ENCODE results near the gene MDH1B. TPM values are rescaled to one million over a fixed set of nuclear protein-coding genes. Genes with fewer than 3 reads are reported as not detected.

Gene MDH1B
- total RNA-seq, 2 donors from 2014 or later, result 1.0 to 3.0 TPM

- no peak for TF ChIP-seq POLR2A (IDR thresholded peaks at IDR 0.05)
- WGBS, 2 donors, result 41 to 64% methylated on average over 4 of the region's 4 CpGs
- no peaks in the 10 kb centered on the region for H3K9me3 ChIP-seq
- ATAC-seq (no peak), DNase-seq (no peak)
- intact Hi-C loops (cut with DNase I), result no loop called here
- H3K27me3 ChIP-seq, result no peaks in the 10 kb centered on the region
- no peak overlapping the region for H3K4me3 ChIP-seq
- H3K27ac ChIP-seq, result no peak overlapping the region
- H3K36me3 ChIP-seq (replicated peaks in 1 of 2; ENCODE audit: insufficient read depth in 1 of 2, low read depth in 2 of 2), result no peaks in the 10 kb centered on the region
- no peaks in the 10 kb centered on the region for H3K4me1 ChIP-seq
Measured at GRCh38 chr2:206713746-206714145, 51.4 kb downstream of the MDH1B start.

DNA sequence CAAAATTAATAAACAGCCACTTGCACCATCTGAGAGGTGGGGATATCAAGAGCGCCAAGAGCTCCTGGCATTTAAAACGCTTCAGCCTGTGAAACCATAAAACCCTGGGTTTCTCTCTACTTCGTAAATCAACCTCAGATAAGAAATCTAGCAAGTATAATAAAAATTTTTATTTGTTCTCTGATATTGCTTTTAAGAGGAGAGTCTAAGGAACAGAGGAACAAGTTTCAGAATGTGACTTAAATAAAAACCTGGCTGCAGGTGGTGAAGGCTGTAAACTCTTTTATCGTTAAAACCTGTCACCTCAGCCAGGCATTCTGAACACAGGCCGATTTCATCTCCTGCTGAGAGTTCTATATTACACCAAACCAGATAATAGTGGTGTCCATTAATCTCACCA lies 56.8 kb downstream of the MDH1B start:
- intact Hi-C loops (cut with DNase I), result no loop called here
- Histone ChIP-seq H3K4me3 (no peak overlapping the region), H3K27ac (no peak overlapping the region), H3K36me3 (replicated peaks in 1 of 2; ENCODE audit: insufficient read depth in 1 of 2, low read depth in 2 of 2) (no peaks in the 10 kb centered on the region), H3K4me1 (no peaks in the 10 kb centered on the region), H3K9me3 (no peaks in the 10 kb centered on the region), H3K27me3 (no peaks in the 10 kb centered on the region)
- ATAC-seq (no peak), DNase-seq (no peak)
- WGBS, 2 donors, result 43% methylated on average over 5 of the region's 5 CpGs
- TF ChIP-seq CTCF (IDR thresholded peaks at IDR 0.05), result no peak
- TF ChIP-seq POLR2A (IDR thresholded peaks at IDR 0.05), result no peak

GRCh38 chr2:206707164-206707701 lies 57.9 kb downstream of the MDH1B start:
- H3K27ac ChIP-seq, result no peak overlapping the region
- no peak for ATAC-seq

GRCh38 chr2:206701952-206702605 lies 63.0 kb downstream of the MDH1B start:
- no peaks in the 10 kb centered on the region for H3K36me3 ChIP-seq (replicated peaks in 1 of 2; ENCODE audit: insufficient read depth in 1 of 2, low read depth in 2 of 2)
- intact Hi-C loops (cut with DNase I), result loop anchor here (5.0 kb wide), 1 partner anchor 775 kb away; no protein-coding TSS in a partner anchor
- H3K27me3 ChIP-seq, result no peaks in the 10 kb centered on the region
- ATAC-seq (no peak), DNase-seq (no peak)
- H3K9me3 ChIP-seq, result no peaks in the 10 kb centered on the region
- no peak overlapping the region for H3K4me3 ChIP-seq
- no peak overlapping the region for H3K27ac ChIP-seq
- H3K4me1 ChIP-seq, result no peaks in the 10 kb centered on the region
- WGBS, 2 donors, result 36 to 40% methylated on average over 8 of the region's 8 CpGs
- no peak for TF ChIP-seq CTCF (IDR thresholded peaks at IDR 0.05)
- TF ChIP-seq POLR2A (IDR thresholded peaks at IDR 0.05), result no peak

More at GRCh38 chr2:206707164-206707701, 57.9 kb downstream of the MDH1B start:
- intact Hi-C loops (cut with DNase I), result no loop called here
- H3K9me3 ChIP-seq, result no peaks in the 10 kb centered on the region
- no peaks in the 10 kb centered on the region for H3K4me1 ChIP-seq
- H3K4me3 ChIP-seq, result no peak overlapping the region
- H3K36me3 ChIP-seq (replicated peaks in 1 of 2; ENCODE audit: insufficient read depth in 1 of 2, low read depth in 2 of 2), result no peaks in the 10 kb centered on the region
- no peak for TF ChIP-seq POLR2A (IDR thresholded peaks at IDR 0.05)
- no peak for TF ChIP-seq CTCF (IDR thresholded peaks at IDR 0.05)
- H3K27me3 ChIP-seq, result no peaks in the 10 kb centered on the region
- WGBS, 2 donors, result 56 to 61% methylated on average over 10 of the region's 10 CpGs
- no peak for DNase-seq

GRCh38 chr2:206700156-206700555 lies 65.0 kb downstream of the MDH1B start:
- intact Hi-C loops (cut with DNase I), result loop anchor here (5.0 kb wide), 1 partner anchor 777 kb away; no protein-coding TSS in a partner anchor
- WGBS, 2 donors, result 34 to 38% methylated on average over 8 of the region's 8 CpGs
- Histone ChIP-seq H3K9me3 (no peaks in the 10 kb centered on the region), H3K27me3 (no peaks in the 10 kb centered on the region), H3K4me3 (no peak overlapping the region), H3K36me3 (replicated peaks in 1 of 2; ENCODE audit: insufficient read depth in 1 of 2, low read depth in 2 of 2) (no peaks in the 10 kb centered on the region), H3K27ac (no peak overlapping the region), H3K4me1 (no peaks in the 10 kb centered on the region)
- DNase-seq (no peak), ATAC-seq (no peak)
- TF ChIP-seq CTCF (IDR thresholded peaks at IDR 0.05) (no peak), POLR2A (IDR thresholded peaks at IDR 0.05) (no peak)
